Cerebellar nuclear complex (tissue), 1 donor: Measurements from ENCODE around the gene TENM4.

Experiments used
- DNase-seq, 2 experiments: peaks; one replicate each; lab custom pipeline; 2025; lab: John Stamatoyannopoulos, UW

The TENM4 gene

DNA sequence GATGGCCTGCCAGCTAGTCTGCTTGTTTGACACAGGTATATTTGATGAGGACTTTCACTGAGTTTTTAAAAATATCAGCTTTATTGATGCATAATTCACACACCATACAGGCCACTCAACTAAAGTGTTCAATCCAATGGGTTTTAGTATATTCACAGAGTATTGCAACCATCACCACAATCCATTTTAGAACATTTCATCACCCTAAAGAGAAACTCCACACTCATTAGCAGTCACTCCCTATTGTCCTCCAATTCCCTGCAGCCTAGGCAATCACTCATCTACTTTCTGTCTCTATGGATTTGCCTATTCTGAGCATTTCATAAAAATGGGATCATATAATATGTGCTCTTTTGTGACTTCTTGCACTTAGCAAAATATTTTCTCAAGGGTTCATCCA is 468.2 kb downstream of the TENM4 start:
- DNase-seq: no peak

DNA sequence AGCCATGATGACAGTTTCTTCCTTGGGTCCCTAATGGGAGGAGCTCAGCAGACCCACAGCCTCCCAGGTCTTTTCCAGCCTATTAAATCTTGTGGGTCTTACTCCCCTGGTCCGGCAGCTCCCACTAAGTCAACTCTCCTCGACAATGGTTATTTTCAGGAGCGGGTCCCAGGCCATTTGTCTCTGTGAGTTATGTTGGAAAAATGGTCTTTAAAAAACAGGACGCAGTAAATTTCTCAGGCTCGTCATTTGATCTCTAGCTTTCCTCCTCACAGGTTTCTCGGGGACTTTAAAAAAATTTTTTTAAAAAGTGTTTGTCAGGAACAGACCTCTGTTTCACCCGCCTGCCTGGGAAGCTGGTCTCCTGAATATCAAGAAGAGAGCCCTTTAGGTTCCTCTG is 468.7 kb downstream of the TENM4 start:
- no peak for DNase-seq

DNA sequence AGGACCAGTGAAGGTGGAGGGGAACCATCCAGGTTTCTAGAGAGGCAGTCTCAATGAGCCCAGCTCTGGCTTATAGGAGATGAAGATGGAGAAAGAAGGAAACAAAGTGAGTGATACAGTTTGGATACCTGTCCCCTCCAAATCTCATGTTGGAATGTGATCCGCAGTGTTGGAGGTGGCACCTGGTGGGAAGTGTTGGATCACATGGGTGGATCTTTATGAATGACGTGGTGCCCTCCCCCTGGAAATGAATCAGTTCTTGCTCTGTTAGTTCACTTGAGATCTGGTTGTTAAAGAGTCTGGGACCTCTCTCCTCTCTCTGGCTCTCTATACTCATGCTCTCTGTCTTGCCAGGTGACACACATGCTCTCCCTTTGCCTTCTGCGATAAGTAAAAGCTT is 473.0 kb downstream of the TENM4 start:
- DNase-seq: no peak

DNA sequence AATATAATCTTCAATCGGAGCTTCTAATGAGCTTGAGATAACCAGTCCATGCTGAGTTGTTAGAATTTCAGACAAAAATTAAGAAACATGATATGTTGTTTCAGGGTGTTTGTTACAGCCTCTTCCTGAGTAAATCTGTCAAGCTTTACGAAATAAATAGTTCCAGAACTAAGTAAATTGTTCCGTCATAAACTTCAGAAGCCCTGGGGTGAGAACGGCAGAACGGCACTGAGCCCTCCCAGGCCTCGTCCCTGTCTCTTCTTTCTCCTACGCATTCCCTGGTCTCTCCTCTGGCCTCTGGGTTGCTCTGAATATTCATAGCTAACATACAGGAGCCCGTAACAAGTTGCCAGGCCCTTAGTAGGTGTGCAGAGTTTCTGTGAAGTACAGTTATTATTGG is 475.4 kb downstream of the TENM4 start:
- DNase-seq: no peak

DNA sequence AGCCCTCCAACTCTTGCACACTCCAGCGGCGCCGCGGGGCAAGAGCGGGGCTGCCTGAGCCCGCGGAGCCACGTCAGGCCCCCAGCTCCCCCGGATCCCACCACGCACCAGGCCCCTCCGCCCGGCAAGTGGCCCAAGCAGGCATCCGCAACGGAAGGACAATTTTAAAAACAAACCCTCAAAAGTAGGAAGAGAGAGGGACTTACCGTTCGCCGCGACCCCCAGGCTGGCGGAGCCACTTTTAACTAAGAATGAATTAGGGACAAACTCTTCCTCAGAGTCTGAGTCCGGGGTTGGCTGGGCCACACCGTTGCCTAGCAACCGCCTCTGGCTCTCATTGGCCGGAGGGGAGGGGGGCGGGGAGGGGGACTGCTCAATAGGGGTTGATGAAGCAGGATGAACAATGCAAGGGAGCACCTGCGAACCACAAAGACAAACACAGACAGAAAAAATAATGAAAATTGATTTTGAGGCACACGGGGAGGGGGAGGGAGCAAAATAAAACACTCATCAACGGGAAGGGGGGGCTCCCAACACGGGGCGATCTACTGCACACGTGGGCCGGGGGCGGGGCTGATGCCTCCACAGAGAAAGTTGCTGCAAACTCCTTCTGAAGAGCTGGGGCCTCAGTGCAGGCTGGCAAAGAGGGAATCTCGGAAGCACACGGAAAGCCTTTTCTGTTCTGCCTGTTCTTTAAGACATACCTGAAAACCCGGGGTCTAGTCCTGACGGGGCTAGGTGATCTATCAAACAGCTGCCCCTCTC is 478.7 kb downstream of the TENM4 start:
- DNase-seq: no peak

DNA sequence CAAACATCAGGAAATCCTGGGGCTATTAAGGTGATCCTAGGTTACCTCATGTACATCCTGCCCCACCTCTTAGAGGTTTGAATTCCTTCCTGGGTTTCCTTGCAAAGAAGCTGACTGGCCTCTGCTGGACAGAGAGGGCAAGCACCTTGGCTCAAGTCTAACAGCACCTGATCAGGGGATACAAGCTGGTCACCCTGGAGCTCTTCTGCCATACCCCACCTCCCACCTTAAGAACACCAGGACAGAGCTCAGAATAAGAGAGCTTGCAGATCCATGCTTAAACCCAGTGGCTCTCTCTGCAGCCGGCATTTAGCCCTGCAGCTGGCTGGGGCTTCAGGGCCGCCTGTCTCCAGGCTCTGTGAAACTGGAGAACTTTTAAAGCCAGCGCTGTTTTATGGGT is 479.6 kb downstream of the TENM4 start:
- DNase-seq: no peak

DNA sequence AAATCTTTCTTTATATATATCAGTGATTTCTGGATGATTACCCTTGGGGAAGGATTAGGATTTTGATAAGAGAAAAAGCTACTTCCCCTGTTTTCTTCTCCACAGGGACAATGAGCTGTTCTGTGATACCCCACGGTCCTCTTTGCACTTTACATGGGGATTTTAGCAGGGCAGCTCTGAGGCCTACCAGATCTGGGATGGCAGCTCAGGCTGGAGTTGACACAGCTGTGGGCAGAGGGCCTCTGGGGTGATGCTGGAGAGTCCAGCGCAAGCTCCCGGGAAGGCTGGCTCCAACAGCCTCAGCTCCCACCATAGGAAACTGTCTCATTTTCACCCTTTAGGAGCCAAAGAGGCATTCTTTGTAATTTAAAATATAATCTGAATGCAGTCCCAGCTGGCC is 482.4 kb downstream of the TENM4 start:
- DNase-seq: no peak

DNA sequence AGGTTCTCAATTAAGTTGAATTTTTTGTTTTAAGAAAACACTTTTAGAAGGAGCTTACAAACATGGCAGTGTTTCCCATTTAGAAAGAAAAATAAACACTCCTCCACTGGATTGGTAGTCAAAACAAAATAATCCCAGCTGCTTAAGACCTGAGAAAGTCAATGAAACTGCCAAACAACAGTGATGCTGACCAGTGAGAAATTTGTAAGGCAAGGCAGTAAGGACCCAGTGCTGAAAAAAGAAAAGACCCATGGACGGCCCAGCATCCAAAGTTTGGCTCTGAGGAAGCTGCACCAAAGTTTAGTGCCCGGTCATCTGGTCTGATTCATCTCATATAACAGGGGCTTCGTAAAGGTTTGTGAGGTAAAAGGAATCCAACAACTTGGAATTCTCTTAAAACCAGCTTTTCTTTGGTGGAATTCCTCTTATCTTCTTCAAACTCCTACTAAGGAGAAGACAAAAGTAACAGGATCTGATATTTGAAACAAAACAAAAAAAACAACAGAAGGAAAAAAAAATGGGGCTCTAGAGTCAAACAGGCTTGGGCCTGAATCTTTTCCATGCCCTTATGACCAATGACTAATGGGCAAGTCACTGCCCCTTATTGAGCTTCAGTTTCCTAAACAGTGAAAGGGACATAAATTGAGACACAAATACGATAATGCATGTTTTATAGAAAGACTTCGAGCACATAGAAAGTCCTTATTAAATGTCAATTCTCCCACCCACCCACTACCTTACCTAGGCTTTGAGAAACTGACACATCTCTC is 483.2 kb downstream of the TENM4 start:
- no peak for DNase-seq

DNA sequence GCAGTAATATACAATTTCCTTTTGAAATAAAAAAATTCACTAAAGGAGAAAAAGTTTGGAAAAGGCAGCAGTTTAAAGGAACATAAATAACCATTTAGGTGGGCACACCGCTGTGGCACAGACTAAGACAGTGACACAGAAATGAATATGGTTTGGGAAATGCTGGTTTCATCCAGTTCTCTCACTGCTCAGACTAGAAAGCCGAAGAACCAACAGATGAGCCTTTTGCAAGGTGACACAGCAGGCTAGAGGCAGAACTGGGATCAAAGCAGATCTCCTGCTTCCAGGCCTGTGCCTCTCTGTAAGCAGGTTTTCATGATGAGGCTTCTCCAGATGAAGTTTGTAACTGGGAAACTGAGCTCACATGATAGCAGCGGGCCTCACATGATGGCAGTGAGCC is 486.1 kb downstream of the TENM4 start:
- DNase-seq: no peak

DNA sequence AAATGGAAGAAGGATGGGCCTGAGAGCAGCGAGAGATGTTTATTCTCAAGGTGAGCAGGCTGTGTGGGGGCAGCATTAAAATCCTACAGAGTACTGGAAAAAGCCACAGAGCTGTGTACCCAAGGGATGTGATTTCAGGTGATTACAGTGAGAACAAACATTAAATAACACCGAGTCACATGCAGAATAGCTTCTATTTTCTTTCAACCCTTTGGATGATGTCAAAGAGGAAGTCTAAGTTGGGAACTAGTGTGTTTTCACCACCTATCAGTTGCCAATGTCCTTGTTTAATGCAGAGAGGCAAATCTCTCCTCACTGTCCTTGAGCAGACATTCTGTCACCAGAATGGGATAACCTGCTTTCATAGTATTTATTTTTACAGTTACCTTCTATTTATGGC is 486.6 kb downstream of the TENM4 start:
- DNase-seq: no peak

DNA sequence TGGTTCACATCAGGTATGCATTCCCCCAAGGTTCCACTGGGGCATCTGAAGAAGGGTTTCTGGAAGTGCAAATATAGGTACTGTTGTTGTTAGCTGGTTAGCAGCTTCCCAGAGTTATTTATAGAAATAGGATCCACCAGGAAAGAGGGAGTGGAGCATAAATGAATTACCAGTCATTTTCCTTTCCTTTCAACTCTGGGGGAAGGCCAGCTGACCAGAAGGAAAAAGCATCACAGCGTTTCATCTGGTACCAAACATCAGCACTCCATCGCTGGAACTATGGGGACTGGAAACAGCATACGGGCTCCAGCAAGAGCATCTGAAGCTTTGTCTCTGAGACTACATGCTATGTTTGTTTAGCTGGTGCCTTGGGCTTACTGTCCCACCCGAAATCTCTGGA is 487.9 kb downstream of the TENM4 start:
- DNase-seq: no peak

DNA sequence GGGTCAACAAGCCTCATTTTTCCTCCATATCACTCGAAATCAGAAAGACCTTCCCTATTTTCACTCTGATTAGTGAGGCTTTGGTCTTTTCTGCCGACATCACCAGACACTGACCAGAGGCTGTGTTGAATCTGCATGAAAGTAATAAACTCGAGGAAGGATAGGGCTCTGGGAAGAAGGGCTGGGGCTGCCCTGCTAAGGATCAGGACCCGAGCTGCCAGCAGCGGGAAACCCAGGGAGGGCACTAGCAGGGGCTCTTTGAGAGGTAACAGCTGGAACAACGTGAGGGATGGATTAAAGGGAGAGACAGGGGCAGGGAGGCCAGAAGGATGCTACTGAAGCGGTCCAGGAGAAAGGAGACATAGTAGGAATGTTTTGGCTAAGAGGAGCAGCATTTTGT is 488.7 kb downstream of the TENM4 start:
- no peak for DNase-seq

DNA sequence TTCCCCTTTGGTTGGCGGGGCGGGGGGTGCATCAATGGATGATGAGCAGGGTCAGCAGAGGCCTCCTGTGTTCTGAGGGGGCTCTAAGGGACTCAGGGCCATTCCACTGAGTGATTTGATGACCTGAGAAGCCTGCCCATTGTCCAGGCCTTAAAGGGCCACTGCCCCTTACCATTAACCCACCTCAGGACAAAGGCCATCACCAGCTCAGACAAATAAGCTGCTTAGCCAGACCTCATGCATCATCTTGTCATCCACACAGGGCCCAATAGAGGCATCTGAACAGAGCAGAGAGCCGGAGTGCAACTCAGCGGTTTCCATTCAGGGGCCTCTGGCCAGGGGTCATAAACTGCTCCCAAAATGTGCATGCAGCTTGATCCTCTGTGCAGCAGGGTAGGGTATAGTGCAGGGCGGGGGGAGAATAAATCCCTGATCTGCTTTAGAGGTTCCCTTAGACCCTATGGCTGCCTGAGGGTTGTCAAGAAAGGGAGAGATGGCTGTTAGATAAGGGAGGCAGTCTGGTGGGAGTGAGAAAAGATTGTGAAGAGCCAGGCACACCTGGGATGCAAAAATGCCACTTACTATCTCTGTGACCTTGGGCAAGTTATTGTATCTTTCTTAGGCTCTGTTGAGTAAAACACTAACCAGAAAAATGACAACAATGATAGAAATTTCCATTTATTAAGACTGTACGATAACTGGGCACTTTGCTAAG is 490.7 kb downstream of the TENM4 start:
- DNase-seq: no peak

DNA sequence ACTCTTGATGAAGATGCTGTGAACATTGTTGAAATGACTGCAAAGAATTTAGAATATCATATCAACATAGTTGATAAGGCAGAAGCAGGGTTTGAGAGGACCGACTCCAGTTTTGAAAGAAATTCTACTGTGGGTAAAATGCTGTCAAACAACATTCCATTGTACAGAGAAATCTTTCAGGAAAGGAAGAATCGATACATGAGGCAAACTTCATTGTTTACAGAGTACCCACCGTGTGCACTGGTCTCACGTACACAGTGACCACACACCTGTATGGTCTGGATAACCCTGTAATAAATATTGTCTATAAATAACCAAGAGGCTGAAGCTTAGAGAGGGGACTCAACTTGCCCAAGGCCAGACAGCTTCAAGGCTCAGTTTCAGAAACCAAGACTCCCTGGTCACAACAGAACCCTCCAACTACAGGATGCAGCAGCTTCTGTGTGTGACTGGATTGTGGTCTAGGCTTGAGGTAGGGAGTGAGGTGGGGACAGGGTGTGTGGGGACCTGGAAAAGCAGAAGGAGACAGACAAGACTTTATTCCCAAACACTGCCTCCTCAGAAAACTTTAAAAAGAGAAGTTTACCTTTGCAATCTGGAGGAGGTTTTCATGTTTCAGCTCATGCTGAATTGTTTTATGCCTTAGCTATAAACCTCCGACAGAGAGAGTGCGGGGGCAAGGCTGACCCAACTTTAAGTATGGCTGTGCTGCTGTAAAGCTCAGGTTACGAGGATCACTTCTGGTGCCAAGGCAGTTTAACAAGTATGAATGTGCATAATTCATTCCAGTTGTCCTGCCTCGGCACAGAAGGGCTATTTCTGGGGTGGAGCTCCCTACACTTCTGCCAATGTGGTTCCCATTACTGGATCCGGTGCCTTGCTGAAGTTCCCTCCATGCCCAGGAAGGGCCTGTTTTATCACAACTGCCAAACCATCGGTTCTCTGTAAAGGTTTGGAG is 493.6 kb downstream of the TENM4 start:
- DNase-seq: no peak

DNA sequence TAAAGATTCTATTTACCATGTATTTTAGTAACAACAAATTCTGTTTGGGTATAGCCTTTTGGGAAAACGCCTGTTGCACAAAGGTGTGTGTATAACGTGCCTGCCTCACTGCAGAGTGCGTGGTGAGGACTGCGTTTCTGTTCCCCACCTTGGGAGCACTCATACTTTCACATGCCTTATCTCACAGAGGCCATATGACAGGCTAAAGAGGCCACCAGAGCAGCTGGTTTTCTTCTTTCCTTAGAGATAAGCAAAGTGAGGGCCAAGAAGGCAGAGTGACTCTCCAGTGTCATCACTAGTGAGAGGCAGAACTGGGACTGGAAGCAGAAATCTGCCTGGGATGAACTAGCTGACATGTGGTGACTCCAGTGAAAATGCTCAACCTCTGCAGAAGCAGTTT is 497.0 kb downstream of the TENM4 start:
- no peak for DNase-seq

DNA sequence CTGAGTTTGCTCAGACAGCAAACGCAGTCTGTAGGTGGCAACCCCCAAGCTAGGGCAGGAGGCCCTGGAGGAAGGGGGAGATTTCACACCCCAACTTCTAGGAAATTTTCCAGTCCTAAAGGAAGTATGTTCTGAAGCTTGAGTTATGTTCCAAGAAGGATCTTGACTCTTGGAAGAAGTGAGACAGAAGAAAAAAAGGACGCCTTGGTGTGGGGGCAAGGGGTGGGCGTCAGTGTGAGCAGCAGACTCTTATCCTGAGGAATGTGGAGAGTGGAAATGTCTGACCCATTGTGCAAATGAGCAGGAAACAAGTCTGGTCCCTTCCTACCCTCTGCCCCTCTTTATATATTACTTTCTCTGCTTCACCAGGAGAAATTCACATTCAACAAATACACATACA is 497.7 kb downstream of the TENM4 start:
- DNase-seq: no peak

DNA sequence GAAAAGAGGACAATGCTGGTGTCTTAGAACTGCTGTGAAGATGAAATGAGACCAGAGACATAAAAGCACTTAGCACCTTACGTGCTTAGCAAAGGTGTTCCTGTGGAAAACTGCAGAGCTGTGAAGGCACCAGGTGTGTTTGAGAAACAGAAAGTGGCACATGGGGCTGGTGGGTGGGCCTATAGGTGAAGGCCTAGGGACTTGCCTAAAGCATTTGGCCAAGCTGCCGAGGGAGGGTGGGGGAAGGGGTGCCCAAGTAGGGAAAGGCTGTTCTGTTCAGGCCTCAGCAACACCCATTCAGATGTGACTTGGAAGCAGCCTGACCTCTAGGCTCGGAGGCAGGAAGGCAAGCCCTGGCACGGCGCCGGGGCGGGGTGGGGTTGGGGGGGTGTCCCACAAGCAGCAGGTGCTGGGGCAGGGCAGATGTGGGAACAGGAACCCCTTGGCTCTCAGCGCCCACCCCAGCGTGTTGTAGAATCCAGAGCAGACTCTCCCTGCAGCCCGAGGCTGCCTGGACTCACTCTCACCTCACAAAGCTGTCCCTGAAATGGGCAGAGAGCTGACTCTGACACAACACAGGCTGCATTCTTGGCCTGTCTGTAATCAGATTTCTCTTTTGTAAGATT is 499.5 kb downstream of the TENM4 start:
- DNase-seq: no peak

DNA sequence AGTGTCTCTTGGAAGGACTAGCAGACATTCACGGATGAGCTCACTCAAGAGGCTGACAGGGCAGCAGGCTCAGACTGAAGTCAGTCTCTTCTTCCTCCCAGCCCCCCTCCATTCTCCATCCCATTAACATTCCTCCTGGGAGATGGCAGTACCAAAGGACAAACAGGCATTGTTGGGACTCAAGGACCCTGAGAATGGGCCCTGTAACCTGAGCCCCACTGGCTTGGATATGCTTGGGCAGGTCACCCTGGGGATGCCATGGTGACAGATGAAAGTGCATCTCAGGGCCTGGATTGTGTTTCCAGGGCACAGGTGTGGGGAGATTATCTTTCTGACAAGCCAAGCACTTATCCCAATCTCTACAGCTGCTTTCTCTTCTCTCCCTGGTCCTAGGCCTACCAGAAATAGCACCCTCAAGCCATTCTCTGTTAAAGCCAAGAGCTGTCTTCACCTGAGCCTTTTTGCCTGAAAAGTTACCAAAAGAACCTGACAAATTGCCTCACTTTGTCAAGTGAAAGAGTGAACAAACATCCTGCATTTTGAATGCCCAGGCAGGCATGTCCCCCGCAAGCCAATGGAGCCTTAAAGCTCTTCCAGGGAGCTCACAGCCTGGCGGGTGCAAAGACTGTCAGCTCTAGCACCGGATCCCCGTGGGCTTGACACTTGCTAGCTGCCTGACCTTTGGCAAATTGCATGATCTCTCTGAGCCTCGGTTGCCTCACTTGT is 500.2 kb downstream of the TENM4 start:
- DNase-seq: no peak

DNA sequence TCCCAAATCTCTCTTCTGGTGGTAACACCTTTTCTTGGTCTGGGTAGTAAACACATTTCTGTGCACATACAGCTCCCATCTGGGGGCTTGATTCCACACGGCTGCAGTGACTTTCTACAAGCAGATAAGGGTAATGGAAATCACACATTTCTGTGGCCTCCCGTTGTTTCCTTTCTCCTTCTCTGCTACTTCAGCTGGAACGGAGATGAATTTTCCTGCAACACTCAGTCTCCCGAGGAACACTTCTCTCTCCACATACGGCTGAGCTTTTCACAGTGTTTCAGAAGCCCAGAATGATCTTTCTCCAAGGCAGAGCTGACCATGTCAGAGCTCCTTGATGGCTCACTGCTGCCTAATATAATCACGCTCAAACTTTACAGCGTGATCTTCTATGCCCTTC is 501.9 kb downstream of the TENM4 start:
- DNase-seq: no peak

DNA sequence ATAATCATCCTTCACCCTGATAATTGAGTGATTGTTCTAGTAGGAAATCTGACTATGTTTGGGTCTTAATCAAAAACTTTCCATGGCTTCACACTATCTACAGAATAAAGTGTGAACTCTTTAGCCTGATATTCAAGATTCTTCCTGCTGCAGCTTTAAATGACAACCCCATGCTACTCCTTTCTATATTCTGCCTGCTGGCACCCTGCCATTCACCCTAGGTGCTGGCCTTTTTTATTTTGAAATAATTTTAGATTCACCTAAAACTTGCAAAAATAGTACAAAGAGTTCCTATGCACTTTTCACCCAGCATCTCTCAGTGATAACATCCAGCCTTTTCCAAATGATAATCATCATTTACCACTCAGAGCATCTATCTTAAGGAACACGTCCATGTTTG is 502.8 kb downstream of the TENM4 start:
- DNase-seq: no peak
